Suprapubic skin (tissue), 4 donors: ENCODE measurements around the gene DSE. TPM values are rescaled to one million over a fixed set of nuclear protein-coding genes. Genes with fewer than 3 reads are reported as not detected.

Experiments used
- DNase-seq, 2 donors: peaks; one replicate each; pipeline ENCODE4 v3.0.0-alpha.2; 2019; ENCODE audit warnings: low spot score in 2 of 2
- H3K27ac ChIP-seq: fragments of 200-600 bp; sonication (generic); one replicate; pipeline ENCODE4 v1.5.1; 2019
- H3K27me3 ChIP-seq: fragments of 200-600 bp; sonication (generic); one replicate; pipeline ENCODE4 v1.5.1; 2019
- H3K36me3 ChIP-seq: fragments of 200-600 bp; sonication (generic); one replicate; pipeline ENCODE4 v1.5.1; 2019
- H3K4me1 ChIP-seq: fragments of 200-600 bp; sonication (generic); one replicate; pipeline ENCODE4 v1.5.1; 2019
- H3K4me3 ChIP-seq: fragments of 200-600 bp; sonication (generic); one replicate; pipeline ENCODE4 v1.5.1; 2019; ENCODE audit warnings: mild to moderate bottlenecking
- H3K9me3 ChIP-seq: fragments of 200-600 bp; sonication (generic); one replicate; pipeline ENCODE4 v1.5.1; 2019
- EP300 ChIP-seq: sonication (generic); formaldehyde crosslinking; IDR thresholded peaks from one replicate; pipeline ENCODE4 v1.6.1; 2017; ENCODE audit warnings: antibody characterized with exemption
- POLR2A ChIP-seq, 2 donors: fragments of 450-650 bp; IDR thresholded peaks; one replicate each; pipeline ENCODE4 v1.6.1; 2017; ENCODE audit warnings: antibody characterized with exemption in 2 of 2, mild to moderate bottlenecking in 2 of 2, moderate library complexity in 2 of 2
- POLR2AphosphoS5 ChIP-seq, 3 donors: sonication (generic); formaldehyde crosslinking; IDR thresholded peaks; one replicate each; pipeline ENCODE4 v1.6.1; 2017; ENCODE audit warnings: antibody characterized with exemption in 3 of 3
- WGBS: methylation state at CpG from one replicate; pipeline ENCODE4 v1.1.5; 2018; 5-methylcytosine and 5-hydroxymethylcytosine counted together
- total RNA-seq, 4 donors: library from RNA; depleted of rRNA; stranded (reverse); fragments of >200 nt; gene quantifications; one replicate each; pipeline ENCODE4 v1.1.0, GENCODE V29; 2016
- TF ChIP-seq, protein P1 (sequence below), 2 donors: fragments of 200-600 bp in 1 of 2; fragments of 450-650 bp in 1 of 2; sonication (generic) in 1 of 2; IDR thresholded peaks; one replicate each; pipeline ENCODE4 v1.5.1; 2016 to 2019; ENCODE audit warnings: antibody characterized with exemption in 2 of 2, mild to moderate bottlenecking in 1 of 2, moderate library complexity in 1 of 2

Gene DSE
- total RNA-seq, 4 donors from 2014 or later = 36.0 to 40.0 (median 37.2) TPM

DNA sequence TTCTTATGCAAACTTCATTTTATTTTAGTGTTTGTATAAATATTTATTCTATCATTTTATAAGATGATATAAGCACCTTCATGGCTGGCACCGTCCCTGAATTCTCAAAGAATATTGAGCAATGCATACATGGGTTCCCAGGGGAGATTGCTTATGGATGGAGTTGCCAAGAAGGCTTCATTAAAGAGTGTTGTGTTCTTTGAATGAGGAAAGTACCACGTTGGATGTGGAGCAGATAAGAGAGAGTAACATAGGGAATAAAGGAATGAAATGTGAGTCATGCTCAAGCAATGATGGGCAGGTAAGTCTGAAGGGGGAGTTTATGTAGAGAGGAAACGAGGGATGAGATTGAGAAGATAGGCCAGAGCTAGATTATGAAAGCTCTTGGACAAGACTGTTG, 10.3 kb downstream of the DSE start:
- no peak for TF ChIP-seq EP300
- no peak for TF ChIP-seq POLR2AphosphoS5 (IDR thresholded peaks at IDR 0.05)
- TF ChIP-seq, protein P1, sequence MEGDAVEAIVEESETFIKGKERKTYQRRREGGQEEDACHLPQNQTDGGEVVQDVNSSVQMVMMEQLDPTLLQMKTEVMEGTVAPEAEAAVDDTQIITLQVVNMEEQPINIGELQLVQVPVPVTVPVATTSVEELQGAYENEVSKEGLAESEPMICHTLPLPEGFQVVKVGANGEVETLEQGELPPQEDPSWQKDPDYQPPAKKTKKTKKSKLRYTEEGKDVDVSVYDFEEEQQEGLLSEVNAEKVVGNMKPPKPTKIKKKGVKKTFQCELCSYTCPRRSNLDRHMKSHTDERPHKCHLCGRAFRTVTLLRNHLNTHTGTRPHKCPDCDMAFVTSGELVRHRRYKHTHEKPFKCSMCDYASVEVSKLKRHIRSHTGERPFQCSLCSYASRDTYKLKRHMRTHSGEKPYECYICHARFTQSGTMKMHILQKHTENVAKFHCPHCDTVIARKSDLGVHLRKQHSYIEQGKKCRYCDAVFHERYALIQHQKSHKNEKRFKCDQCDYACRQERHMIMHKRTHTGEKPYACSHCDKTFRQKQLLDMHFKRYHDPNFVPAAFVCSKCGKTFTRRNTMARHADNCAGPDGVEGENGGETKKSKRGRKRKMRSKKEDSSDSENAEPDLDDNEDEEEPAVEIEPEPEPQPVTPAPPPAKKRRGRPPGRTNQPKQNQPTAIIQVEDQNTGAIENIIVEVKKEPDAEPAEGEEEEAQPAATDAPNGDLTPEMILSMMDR (IDR thresholded peaks at IDR 0.05) = no peak
- TF ChIP-seq POLR2A (IDR thresholded peaks at IDR 0.05) = no peak
- H3K9me3 ChIP-seq = no peaks in the 10 kb centered on the region
- no peak for DNase-seq
- peaks cover 29% of the 10 kb centered on the region for H3K4me1 ChIP-seq
- 48% methylated on average over 3 of the region's 3 CpGs for WGBS
- no peak overlapping the region for H3K27ac ChIP-seq
- no peaks in the 10 kb centered on the region for H3K36me3 ChIP-seq
- no peak overlapping the region for H3K4me3 ChIP-seq
- no peaks in the 10 kb centered on the region for H3K27me3 ChIP-seq

DNA sequence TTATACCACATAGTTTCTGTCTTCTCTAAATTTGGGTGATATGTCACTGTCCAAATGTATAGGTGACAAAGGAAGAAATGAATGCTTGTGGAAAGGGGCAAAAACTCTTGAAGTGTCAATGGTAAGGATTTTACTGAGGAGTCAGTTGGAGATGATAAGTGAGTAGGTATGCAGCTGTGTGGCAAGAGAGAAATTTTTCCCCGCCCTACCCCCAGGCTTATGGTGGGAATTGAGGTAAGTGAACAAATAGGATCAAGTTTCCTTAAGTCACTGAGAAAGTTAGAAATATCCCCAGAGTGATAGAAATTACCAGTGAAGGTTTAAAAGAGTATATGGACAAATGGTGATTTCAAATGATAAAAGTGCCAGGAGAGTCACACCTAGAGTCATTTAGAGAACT, 11.8 kb downstream of the DSE start:
- H3K4me3 ChIP-seq = no peak overlapping the region
- no peaks in the 10 kb centered on the region for H3K9me3 ChIP-seq
- TF ChIP-seq POLR2AphosphoS5 (IDR thresholded peaks at IDR 0.05) = no peak
- no peak for TF ChIP-seq POLR2A (IDR thresholded peaks at IDR 0.05)
- TF ChIP-seq, protein P1 (IDR thresholded peaks at IDR 0.05) = no peak
- no peak for TF ChIP-seq EP300
- 97% methylated on average over 1 of the region's 1 CpG for WGBS
- peaks cover 35% of the 10 kb centered on the region for H3K4me1 ChIP-seq
- H3K27ac ChIP-seq = no peak overlapping the region
- no peaks in the 10 kb centered on the region for H3K36me3 ChIP-seq
- no peaks in the 10 kb centered on the region for H3K27me3 ChIP-seq
- DNase-seq = no peak

DNA sequence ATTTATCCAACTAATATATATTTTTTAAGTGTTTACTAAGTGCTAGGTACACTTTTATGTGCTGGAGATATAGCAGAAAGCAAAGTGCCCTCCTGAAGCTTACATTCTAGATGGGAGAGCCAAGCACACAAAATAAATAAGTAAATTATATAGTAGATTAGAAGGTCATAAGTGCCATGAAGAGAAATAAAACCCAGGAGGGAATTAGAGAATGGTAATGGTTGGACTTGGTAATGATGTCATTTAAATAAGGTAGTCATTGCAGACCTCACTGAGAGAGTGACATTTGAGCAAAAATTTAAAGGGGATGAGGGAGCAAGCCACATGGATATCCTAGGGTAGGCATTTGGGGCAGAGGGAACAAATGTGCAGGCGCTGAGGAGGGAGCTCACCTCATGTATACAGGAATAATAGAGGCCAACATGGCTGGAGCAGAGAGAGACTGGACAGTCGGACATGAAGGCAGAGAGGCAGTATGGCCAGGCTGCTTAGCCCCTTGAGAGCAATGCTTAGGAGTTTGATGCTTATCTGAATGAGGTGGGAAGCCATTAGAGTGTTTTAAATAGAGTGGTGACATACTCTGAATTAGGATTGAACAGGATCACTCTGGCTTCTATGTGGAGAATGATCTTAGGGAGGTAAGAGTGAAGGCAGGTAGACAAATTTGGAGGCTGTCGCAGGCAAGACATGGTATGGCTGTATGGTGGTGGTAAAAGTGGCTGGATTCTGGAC, 14.1 kb downstream of the DSE start:
- no peak for DNase-seq
- Histone ChIP-seq H3K4me3 (no peak overlapping the region), H3K27me3 (no peaks in the 10 kb centered on the region), H3K9me3 (no peaks in the 10 kb centered on the region), H3K27ac (no peak overlapping the region), H3K4me1 (peaks cover 44% of the 10 kb centered on the region), H3K36me3 (no peaks in the 10 kb centered on the region)
- 96% methylated on average over 3 of the region's 3 CpGs for WGBS
- TF ChIP-seq POLR2A (IDR thresholded peaks at IDR 0.05) = no peak
- no peak for TF ChIP-seq POLR2AphosphoS5 (IDR thresholded peaks at IDR 0.05)

DNA sequence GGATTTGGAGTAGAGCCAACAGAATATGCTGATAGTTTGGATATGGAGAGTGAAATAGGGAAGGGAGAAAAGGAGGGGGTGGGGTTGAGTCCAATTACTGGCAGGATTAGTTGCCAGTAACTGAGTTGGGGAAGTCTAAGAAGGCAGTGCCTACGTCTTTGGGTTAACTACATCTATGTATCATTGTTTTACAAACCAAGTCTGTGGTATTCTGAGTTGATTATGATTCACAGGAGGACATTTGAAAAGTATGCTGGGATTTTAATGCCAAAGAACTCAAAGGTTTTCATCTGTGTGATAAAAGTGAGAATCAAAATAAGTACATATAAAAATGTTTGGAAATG, 14.7 kb downstream of the DSE start:
- no peaks in the 10 kb centered on the region for H3K27me3 ChIP-seq
- DNase-seq = no peak
- H3K27ac ChIP-seq = no peak overlapping the region

DNA sequence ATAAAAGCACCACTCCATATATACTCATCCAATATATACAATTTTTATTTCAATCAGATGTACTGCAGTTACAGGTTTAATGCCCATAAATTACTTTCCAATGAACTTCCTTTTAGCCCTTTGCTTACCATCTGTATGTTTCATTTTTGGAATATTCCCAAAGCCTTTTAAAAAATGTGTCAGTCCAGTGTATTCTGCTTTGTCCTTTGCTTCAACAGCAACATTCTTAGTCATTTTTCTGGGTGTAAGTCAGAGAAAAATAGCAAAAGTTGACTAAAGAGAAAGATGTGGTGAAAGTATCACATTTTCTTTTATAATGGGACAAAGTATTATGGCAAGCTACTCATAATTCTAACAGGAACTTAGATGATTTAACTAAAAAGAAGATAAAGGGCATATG, 15.2 kb downstream of the DSE start:
- peak overlapping the region; percentile 5 for H3K27ac ChIP-seq
- no peaks in the 10 kb centered on the region for H3K27me3 ChIP-seq
- no peak for DNase-seq
- TF ChIP-seq, protein P1 (IDR thresholded peaks at IDR 0.05) = no peak
- TF ChIP-seq POLR2AphosphoS5 (IDR thresholded peaks at IDR 0.05) (no peak), POLR2A (IDR thresholded peaks at IDR 0.05) (no peak), EP300 (no peak)
- H3K36me3 ChIP-seq = no peaks in the 10 kb centered on the region
- peaks cover 40% of the 10 kb centered on the region for H3K4me1 ChIP-seq
- H3K9me3 ChIP-seq = no peaks in the 10 kb centered on the region
- no peak overlapping the region for H3K4me3 ChIP-seq

More for the DNA sequence above, 14.7 kb downstream of the DSE start:
- H3K9me3 ChIP-seq = no peaks in the 10 kb centered on the region
- H3K36me3 ChIP-seq = no peaks in the 10 kb centered on the region
- WGBS = 48% methylated on average over 1 of the region's 1 CpG
- TF ChIP-seq, protein P1 (IDR thresholded peaks at IDR 0.05) = no peak
- no peak for TF ChIP-seq EP300
- no peak for TF ChIP-seq POLR2AphosphoS5 (IDR thresholded peaks at IDR 0.05)
- TF ChIP-seq POLR2A (IDR thresholded peaks at IDR 0.05) = no peak
- H3K4me1 ChIP-seq = peaks cover 44% of the 10 kb centered on the region
- H3K4me3 ChIP-seq = no peak overlapping the region
